Stimulated activated naive CD8-positive, alpha-beta T cell treated with anti-CD3 and anti-CD28 coated beads, Interleukin-15, amount 100 ng/mL, for 72 hours (primary cell): ENCODE data around the gene HIBCH.
"Not testable (repeated sequence)": the region's sequence is repeated elsewhere in the genome, so short reads cannot be mapped to it uniquely, and the experiment has no call there.

ENCODE experiments used
- ATAC-seq: fragments of 150-1000 bp; cut with Tn5 transposase; 2 replicates; pipeline ENCODE4 v1.10.0; 2021; ENCODE audit warnings: mild to moderate bottlenecking, moderate library complexity
- DNase-seq, 2 donors: peaks; one replicate each; pipeline ENCODE4 v3.0.0; 2021 to 2022
- H3K27ac Mint-ChIP-seq, 2 donors: one replicate each; pipeline ENCODE4 v1.8.0; 2022; ENCODE audit warnings: mild to moderate bottlenecking in 2 of 2, mixed read lengths in 2 of 2, moderate library complexity in 2 of 2
- H3K27me3 Mint-ChIP-seq: one replicate; pipeline ENCODE4 v1.8.0; 2022; ENCODE audit warnings: mixed read lengths
- H3K4me1 Mint-ChIP-seq: one replicate; pipeline ENCODE4 v1.8.0; 2022; ENCODE audit warnings: mild to moderate bottlenecking, mixed read lengths
- H3K4me3 Mint-ChIP-seq, 2 donors: one replicate each; pipeline ENCODE4 v1.8.0; 2022; ENCODE audit warnings: mild to moderate bottlenecking in 2 of 2, mixed read lengths in 2 of 2, moderate library complexity in 1 of 2
- H3K9me3 Mint-ChIP-seq, 2 donors: one replicate each; pipeline ENCODE4 v1.8.0; 2022; ENCODE audit warnings: mixed read lengths in 2 of 2

The HIBCH gene, protein sequence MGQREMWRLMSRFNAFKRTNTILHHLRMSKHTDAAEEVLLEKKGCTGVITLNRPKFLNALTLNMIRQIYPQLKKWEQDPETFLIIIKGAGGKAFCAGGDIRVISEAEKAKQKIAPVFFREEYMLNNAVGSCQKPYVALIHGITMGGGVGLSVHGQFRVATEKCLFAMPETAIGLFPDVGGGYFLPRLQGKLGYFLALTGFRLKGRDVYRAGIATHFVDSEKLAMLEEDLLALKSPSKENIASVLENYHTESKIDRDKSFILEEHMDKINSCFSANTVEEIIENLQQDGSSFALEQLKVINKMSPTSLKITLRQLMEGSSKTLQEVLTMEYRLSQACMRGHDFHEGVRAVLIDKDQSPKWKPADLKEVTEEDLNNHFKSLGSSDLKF

DNA sequence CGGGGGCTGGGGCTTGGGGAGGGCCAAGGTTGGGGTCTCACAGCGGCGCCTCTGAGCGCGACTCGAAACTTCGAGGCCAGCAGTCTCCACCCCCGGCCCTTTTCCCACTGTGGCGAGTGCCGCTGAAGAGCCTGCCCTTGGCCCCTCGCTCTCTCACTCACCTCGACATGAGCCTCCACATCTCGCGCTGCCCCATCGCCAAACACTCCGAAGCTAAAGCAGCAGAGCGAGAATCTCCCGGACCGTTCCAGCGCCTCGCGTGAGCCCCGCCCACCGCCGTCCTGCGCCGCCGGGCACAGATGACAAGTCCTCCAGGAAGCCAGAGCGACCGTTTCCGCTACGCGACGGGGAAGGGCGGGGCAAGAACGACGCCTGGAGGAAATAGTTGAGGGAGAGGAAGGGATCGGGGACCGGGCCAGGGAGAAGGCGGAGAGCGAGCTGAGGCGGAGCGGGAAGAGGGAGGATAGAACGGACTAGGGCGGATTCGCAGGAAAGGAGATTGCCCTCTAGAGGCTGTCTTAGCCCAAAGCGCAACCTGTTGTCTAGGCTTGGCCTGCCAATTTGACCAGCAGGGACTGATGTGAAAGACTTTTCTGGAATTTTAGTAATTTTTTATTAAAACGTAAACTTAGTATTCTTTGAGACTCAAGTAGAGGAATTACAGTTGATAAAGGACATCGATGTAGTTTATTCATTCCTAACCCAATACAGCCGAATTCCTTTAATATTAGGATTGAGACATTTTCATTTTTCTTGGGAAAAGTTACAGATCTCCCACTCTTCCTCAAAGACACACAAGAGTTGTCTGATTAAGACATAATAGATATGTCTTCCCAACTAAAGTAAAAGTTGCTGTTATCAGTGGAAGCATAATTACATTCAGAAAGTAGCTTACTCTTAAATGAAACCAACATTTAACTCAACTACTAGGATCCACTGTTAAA is at the start of gene HIBCH:
Gene HIBCH, minus strand, starts transcription at position 272 of the 944 bp plus-strand sequence. Its CDS starts 76 bp downstream, at position 196.
- Mint-ChIP-seq H3K4me1 (peaks cover 48% of the 10 kb centered on the region), H3K9me3 (no peaks in the 10 kb centered on the region), H3K27me3 (no peaks in the 10 kb centered on the region), H3K4me3 (peak within 1 kb of the TSS; percentile 92 to 99), H3K27ac (peak within 1 kb of the TSS; percentile 93 to 95)
- DNase-seq (peak; percentile 88 to 92), ATAC-seq (peak; percentile 94)

DNA sequence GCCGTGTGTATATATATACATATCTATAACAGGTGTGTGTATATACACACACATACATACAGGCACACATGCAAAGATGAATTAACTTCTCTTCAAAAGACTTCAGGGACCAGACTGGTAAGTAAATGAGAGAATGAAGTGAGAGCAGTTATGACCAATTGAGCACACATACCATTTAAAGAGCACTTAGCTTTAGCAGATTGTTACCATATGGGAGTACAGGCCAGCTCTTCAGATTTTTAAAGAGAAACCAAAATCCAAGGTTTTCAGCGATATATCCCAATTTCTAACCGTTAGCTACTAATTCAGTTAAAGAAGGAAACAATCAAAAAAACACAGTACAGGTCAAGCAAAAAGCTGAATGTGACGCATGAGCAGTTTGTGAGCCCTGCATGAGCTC is 47.5 kb upstream of the HIBCH start:
- DNase-seq (no peak), ATAC-seq (no peak)
- Mint-ChIP-seq H3K9me3 (no peaks in the 10 kb centered on the region), H3K27ac (no peak overlapping the region), H3K4me3 (no peak overlapping the region), H3K4me1 (no peaks in the 10 kb centered on the region), H3K27me3 (no peaks in the 10 kb centered on the region)

DNA sequence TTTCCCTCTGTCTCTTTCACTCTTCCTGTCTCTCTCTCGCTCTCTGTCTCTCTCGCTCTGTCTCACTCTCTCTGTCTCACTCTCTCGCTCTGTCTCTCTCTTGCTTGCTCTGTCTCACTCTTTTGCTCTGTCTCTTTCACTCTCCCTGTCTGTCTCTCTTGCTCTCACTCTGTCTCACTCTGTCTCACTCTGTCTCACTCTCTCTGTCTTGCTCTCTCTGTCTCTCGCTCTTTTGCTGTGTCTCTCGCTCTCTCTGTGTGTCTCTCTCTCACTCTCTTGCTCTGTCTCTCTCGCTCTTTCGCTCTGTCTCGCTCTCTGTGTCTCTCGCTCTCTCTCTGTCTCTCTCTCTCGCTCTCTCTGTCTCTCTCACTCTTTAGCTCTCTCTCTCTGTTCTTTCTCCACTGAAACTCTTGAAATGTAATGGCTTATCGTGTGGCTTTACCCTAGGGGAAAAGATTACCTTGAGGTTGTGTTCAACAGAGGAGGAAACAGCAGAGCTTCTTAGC is 46.7 kb upstream of the HIBCH start:
- no peak overlapping the region for H3K27ac Mint-ChIP-seq
- no peaks in the 10 kb centered on the region for H3K27me3 Mint-ChIP-seq
- ATAC-seq (no peak), DNase-seq (no peak)
- no peak overlapping the region for H3K4me3 Mint-ChIP-seq
- H3K9me3 Mint-ChIP-seq: no peaks in the 10 kb centered on the region
- H3K4me1 Mint-ChIP-seq: no peaks in the 10 kb centered on the region

DNA sequence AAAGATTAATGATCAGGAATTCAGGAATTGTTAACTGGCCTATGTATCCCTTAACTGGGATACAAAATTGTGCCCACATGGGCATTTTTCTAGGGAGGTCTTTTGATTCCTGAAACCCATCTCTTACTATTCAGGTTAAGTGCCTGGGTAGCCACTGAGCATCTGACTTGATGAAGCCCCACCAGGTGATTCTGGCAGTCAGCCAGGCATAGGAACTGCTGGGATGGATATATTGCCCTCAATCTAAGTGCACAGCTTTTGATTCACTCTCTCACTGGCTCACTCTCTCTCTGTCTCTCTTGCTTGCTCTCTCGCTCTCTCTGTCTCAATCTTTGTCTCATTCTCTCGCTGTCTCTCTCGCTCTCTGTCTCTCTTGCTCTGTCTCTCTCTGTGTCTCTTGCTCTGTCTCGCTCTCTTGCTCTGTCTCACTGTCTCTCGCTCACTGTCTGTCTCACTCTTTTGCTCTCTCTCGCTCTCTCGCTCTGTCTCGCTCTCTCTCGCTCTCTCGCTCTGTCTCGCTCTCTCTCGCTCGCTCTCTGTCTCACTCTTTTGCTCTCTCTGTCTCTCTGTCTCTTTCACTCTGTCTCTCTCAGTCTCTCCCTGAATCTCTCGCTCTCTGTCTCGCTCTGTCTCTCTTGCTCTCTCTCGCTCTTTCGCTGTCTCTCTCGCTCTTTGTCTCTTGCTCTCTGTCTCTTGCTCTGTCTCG is 46.0 kb upstream of the HIBCH start:
- DNase-seq: no peak
- no peak overlapping the region for H3K4me3 Mint-ChIP-seq
- no peak for ATAC-seq
- H3K9me3 Mint-ChIP-seq: no peaks in the 10 kb centered on the region
- H3K27ac Mint-ChIP-seq: no peak overlapping the region
- no peaks in the 10 kb centered on the region for H3K27me3 Mint-ChIP-seq
- no peaks in the 10 kb centered on the region for H3K4me1 Mint-ChIP-seq

DNA sequence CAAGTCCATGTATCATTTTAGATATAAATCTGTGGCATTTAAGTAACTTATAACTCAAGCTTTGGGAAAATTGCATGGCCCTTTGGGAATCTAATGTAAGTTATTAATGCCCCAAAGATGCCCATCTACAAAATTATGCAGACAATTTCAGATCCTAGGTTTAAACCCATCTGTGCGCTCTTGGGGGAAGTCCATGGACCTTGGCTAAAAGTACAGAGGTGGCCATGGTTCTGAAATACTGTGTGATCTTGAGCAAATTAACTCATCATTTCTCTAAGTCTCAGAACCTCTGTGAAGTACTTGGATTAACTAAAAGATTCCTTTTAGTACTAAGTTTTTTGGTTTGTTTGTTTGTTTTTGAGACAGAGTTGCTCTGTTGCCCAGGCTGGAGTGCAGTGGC is 43.3 kb upstream of the HIBCH start:
- H3K4me3 Mint-ChIP-seq: no peak overlapping the region
- peaks cover 15% of the 10 kb centered on the region for H3K4me1 Mint-ChIP-seq
- H3K9me3 Mint-ChIP-seq: no peaks in the 10 kb centered on the region
- ATAC-seq: no peak
- no peaks in the 10 kb centered on the region for H3K27me3 Mint-ChIP-seq
- DNase-seq: no peak
- no peak overlapping the region for H3K27ac Mint-ChIP-seq

DNA sequence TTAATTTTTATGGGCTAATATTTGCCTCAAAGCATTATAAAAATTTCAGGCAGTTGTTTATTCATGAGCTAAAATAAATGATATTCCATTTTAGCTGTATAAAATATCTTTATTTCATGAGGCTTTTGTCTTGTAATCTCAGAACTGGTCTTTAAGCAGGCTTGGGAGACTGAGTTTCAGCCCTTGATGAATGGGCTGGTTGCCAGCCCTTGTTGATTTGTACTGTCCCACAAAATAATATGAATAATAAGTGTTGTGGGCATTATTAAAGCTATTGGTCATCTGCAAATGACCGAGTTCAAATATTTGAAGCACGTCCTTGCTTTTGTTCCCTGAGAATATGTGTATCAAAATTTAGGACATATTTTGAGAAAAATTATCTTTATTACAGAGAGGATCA is 41.9 kb upstream of the HIBCH start:
- H3K27ac Mint-ChIP-seq: no peak overlapping the region
- peaks cover 15% of the 10 kb centered on the region for H3K4me1 Mint-ChIP-seq
- ATAC-seq: no peak
- no peaks in the 10 kb centered on the region for H3K9me3 Mint-ChIP-seq
- DNase-seq: no peak
- H3K27me3 Mint-ChIP-seq: no peaks in the 10 kb centered on the region
- no peak overlapping the region for H3K4me3 Mint-ChIP-seq

DNA sequence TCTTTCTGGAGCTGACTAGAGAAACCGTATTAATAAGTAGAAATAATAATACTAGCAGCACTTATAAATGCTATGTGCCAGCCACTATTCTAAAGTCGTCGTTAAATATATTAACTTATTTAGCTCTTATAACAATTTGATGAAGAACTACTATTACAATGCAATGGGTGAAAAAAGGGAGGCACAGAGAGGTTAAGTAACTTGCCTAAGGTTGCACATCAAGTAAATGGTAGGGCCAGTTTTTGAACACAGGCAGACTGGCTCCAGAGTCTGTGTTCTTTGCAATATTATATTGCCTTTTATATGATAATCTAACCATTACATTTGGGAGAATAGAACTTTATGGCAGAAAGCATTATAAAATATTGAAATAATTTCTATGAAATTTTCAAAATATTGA is 41.3 kb upstream of the HIBCH start:
- Mint-ChIP-seq H3K4me3 (no peak overlapping the region), H3K9me3 (no peaks in the 10 kb centered on the region), H3K27me3 (no peaks in the 10 kb centered on the region), H3K4me1 (peaks cover 15% of the 10 kb centered on the region), H3K27ac (peak overlapping the region in 1 of 2 donors; percentile 70)
- ATAC-seq (no peak), DNase-seq (no peak)

DNA sequence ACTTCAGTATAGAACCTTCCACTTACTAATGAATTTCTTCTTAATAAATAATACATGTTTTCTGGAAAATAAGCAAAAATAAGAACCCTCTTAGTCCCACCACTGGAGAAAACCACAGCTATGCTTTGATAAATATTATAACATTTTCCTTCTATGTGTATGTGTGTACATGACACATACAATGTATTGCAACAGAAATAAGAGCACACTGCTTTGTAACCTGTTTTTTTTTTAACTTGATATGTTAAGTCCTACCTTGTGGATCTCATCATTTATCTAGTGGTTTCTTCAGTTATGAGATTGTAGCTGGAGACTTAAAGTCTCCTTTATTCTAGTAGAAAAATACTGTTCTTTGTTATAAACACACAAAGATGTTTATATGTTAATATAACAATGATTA is 40.9 kb upstream of the HIBCH start:
- no peak for ATAC-seq

DNA sequence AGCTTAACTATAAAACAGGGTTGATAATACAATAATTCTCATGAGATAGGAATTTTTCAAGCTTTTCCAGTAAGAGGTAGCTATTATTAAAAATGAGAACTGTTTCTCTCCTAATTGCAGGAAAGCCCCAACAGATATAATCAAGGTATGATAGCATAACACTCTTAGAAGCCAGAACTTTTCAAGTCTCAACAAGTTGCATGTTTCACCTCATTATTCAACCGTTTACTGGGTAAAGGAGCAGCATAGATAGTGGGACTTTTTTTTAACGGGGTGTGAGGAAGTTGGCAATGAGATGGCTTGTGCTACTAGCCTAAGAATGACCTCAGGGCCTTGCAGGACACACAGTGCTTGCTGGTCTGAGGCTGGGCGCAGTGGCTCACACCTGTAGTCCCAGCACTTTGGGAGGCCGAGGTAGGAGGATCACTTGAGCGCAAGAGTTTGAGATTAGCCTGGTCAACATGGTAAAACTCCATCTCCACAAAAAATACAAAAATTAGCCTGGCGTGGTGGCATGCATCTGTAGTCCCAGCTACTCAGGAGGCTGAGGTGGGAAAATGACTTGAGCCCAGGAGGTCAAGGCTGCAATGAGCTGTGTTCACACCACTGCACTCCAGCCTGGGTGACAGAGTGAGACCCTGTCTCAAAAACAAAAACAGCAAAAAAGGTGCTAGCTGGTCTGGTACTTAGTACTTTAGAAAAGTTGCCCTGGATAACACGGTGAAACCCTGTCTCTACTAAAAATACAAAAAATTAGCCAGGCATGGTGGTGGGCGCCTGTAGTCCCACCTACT is 39.2 kb upstream of the HIBCH start:
- Mint-ChIP-seq H3K4me3 (peak overlapping the region; percentile 7 to 96), H3K27ac (peak overlapping the region; percentile 57 to 98), H3K4me1 (peaks cover 15% of the 10 kb centered on the region)
- H3K9me3 Mint-ChIP-seq, ATAC-seq, H3K27me3 Mint-ChIP-seq, DNase-seq: not testable (repeated sequence)

More for the DNA sequence above, 40.9 kb upstream of the HIBCH start:
- DNase-seq: no peak
- H3K27ac Mint-ChIP-seq: peak overlapping the region in 1 of 2 donors; percentile 70
- H3K27me3 Mint-ChIP-seq: no peaks in the 10 kb centered on the region
- no peaks in the 10 kb centered on the region for H3K9me3 Mint-ChIP-seq
- H3K4me3 Mint-ChIP-seq: peak overlapping the region; percentile 92 to 96
- peaks cover 15% of the 10 kb centered on the region for H3K4me1 Mint-ChIP-seq

DNA sequence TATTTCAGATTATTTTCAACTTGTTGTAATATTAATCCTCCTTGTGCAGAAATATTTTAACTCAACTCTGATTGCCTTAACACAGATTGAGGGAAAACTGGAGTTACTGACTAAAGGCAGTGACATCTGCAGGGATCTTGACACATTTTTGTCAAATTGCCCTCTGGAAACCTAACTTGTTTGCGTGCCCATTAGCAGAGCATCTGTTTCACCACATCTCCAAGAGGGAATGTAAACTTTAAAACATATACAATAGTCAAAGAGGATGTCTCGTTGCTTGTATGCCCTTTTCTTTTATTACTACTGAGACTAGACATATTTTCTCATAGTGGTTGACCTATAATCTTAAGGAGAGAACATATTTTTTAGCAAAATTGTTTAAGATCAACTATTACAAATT is 38.0 kb upstream of the HIBCH start:
- DNase-seq (no peak), ATAC-seq (no peak)
- no peaks in the 10 kb centered on the region for H3K9me3 Mint-ChIP-seq
- no peak overlapping the region for H3K4me3 Mint-ChIP-seq
- peaks cover 15% of the 10 kb centered on the region for H3K4me1 Mint-ChIP-seq
- no peaks in the 10 kb centered on the region for H3K27me3 Mint-ChIP-seq
- H3K27ac Mint-ChIP-seq: no peak overlapping the region

DNA sequence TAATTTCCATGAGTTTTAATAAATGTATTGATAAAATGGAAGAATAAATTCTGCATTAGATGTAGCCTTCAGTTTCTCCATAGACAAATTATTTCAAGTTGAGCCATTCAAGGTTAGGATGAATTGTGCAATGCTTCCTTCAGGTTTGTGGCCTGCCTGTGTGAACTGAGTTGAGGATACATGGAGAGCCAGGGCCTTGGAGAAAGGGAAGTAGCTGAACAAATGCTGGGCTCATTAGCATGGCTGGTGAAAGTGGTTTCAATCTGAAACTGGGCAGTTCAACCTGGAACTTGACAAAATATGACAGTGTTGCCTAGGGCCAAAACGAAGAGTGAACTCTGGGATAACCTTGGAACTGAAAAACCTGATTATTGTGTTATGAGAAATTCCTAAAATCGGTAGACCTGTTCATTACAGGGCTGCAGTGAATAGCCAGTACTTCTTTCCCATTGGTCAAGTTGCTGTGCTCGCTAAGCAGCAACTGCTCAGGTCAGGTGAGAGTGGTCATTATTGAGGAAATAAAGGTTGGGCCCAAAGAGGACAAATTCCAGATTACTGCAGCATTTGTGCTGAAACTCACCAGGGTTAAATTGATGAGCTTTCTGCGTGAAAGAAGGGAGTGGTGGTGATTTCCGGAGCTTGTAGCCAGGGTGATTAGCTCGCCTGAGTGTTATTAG is 36.5 kb upstream of the HIBCH start:
- DNase-seq (no peak), ATAC-seq (no peak)
- H3K4me1 Mint-ChIP-seq: peaks cover 15% of the 10 kb centered on the region
- H3K9me3 Mint-ChIP-seq: no peaks in the 10 kb centered on the region
- no peak overlapping the region for H3K4me3 Mint-ChIP-seq
- H3K27me3 Mint-ChIP-seq: peaks cover 9% of the 10 kb centered on the region
- H3K27ac Mint-ChIP-seq: peak overlapping the region in 1 of 2 donors; percentile 54

DNA sequence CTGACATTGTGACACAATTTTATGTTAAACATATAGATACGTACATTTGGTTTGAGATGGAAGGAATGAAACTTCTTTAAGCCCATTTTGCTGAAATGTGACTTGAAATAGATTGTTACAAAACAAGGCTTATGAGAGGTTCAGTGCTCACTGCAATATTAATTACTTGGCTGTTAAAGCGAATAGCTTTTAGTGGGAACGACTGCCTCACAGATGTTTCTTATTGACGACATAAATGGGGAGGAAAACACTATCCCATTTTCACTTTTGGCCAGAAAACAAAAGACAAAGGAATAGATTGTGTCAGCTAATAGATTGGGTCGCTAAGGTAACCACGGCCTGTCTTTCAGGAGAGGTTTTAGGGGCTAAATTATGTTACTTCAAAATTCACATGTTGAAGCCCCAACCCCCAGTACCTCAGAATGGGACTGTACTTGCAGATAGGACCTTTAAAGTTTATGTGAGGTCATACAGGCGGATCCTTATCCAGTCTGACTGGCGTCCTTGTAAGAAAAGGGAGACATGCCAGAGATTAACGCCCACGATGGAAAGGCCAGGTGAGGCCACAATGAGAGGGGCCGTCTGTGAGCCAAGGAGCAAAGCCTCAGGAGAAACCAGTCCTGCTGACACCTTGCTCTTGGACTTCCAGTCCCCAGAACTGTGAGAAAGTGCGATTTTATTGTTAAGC is 34.5 kb upstream of the HIBCH start:
- no peaks in the 10 kb centered on the region for H3K9me3 Mint-ChIP-seq
- H3K4me1 Mint-ChIP-seq: peaks cover 3% of the 10 kb centered on the region
- DNase-seq (no peak), ATAC-seq (no peak)
- H3K27me3 Mint-ChIP-seq: peaks cover 9% of the 10 kb centered on the region
- no peak overlapping the region for H3K27ac Mint-ChIP-seq
- no peak overlapping the region for H3K4me3 Mint-ChIP-seq

DNA sequence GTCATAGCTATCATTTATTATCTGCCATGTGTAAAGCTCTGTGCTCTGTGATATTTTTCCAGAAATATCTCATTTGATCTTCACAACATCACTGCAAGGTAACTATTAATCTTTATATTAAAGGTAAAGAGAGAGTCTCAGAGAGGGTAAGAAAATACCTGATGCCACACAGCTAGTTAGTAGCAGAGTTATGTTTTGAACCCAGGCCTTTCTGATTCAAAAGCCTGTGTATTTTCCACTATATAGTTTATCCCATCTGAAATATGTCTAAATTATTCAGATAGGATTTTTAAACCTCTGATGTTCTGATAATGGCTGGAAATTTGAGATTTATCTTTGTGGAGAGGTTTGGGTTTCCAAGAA is 33.9 kb upstream of the HIBCH start:
- no peak overlapping the region for H3K4me3 Mint-ChIP-seq

More for the DNA sequence above, 33.9 kb upstream of the HIBCH start:
- peaks cover 9% of the 10 kb centered on the region for H3K27me3 Mint-ChIP-seq
- H3K9me3 Mint-ChIP-seq: no peaks in the 10 kb centered on the region
- ATAC-seq (no peak), DNase-seq (no peak)
- H3K4me1 Mint-ChIP-seq: no peaks in the 10 kb centered on the region
- no peak overlapping the region for H3K27ac Mint-ChIP-seq
